Activated B cell treated with CpG ODN at 0.5 μM for 24 hours (primary cell): ENCODE measurements around the gene GBX1. TPM values are rescaled to one million over a fixed set of nuclear protein-coding genes. Genes with fewer than 3 reads are reported as not detected.

Source experiments
- ATAC-seq: fragments of 200-7000 bp; cut with Tn5 transposase; one replicate; pipeline ENCODE4 v1.10.0; 2021; ENCODE audit warnings: low read depth, mild to moderate bottlenecking, moderate library complexity
- CTCF ChIA-PET: fragments of 350-600 bp; sonication (Branson Sonifier 250); formaldehyde crosslinking; loops from one replicate; lab custom pipeline; 2021; ENCODE audit warnings: antibody characterized with exemption; lab: Charles Lee
- POLR2A ChIA-PET: fragments of 350-600 bp; sonication (Branson Sonifier 250); formaldehyde crosslinking; loops from one replicate; lab custom pipeline; 2021; ENCODE audit warnings: antibody characterized with exemption; lab: Charles Lee
- DNase-seq: peaks from one replicate; pipeline ENCODE4 v3.0.0; 2022
- H3K27ac Mint-ChIP-seq: one replicate; pipeline ENCODE4 v1.8.0; 2020; ENCODE audit warnings: mixed read lengths
- H3K27me3 Mint-ChIP-seq: one replicate; pipeline ENCODE4 v1.8.0; 2021; ENCODE audit warnings: mixed read lengths
- H3K36me3 Mint-ChIP-seq: one replicate; pipeline ENCODE4 v1.8.0; 2021; ENCODE audit warnings: low read depth, mixed read lengths
- H3K4me1 Mint-ChIP-seq: one replicate; pipeline ENCODE4 v1.8.0; 2021; ENCODE audit warnings: mixed read lengths
- H3K4me3 Mint-ChIP-seq: one replicate; pipeline ENCODE4 v1.8.0; 2020; ENCODE audit warnings: mild to moderate bottlenecking, mixed read lengths
- H3K9me3 Mint-ChIP-seq: one replicate; pipeline ENCODE4 v1.8.0; 2020; ENCODE audit warnings: mixed read lengths
- intact Hi-C: fragments of 100-400 bp; cut with micrococcal nuclease; formaldehyde crosslinking; loops from one replicate; pipeline ENCODE4 v1.15.1; 2024
- total RNA-seq: library from RNA; stranded (reverse); gene quantifications from 2 replicates; pipeline ENCODE4 v1.2.3, GENCODE V29; 2022
- TF ChIP-seq, protein P1 (sequence below): fragments of 200-600 bp; IDR thresholded peaks from one replicate; pipeline ENCODE4 v1.8.0; 2022; ENCODE audit warnings: antibody characterized with exemption, mild to moderate bottlenecking

The GBX1 gene
- total RNA-seq, 1 donor from 2014 or later, result not detected

GRCh38 chr7:151201344-151201743, 33.9 kb upstream of the GBX1 start:
- no peak overlapping the region for H3K27ac Mint-ChIP-seq
- no peaks in the 10 kb centered on the region for H3K9me3 Mint-ChIP-seq
- intact Hi-C loops, result no loop called here
- TF ChIP-seq, protein P1, sequence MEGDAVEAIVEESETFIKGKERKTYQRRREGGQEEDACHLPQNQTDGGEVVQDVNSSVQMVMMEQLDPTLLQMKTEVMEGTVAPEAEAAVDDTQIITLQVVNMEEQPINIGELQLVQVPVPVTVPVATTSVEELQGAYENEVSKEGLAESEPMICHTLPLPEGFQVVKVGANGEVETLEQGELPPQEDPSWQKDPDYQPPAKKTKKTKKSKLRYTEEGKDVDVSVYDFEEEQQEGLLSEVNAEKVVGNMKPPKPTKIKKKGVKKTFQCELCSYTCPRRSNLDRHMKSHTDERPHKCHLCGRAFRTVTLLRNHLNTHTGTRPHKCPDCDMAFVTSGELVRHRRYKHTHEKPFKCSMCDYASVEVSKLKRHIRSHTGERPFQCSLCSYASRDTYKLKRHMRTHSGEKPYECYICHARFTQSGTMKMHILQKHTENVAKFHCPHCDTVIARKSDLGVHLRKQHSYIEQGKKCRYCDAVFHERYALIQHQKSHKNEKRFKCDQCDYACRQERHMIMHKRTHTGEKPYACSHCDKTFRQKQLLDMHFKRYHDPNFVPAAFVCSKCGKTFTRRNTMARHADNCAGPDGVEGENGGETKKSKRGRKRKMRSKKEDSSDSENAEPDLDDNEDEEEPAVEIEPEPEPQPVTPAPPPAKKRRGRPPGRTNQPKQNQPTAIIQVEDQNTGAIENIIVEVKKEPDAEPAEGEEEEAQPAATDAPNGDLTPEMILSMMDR, result no peak
- no peak for DNase-seq
- no peak for ATAC-seq
- no peaks in the 10 kb centered on the region for H3K36me3 Mint-ChIP-seq
- ChIA-PET POLR2A (no interaction called here), CTCF (no interaction called here)
- peaks cover 25% of the 10 kb centered on the region for H3K27me3 Mint-ChIP-seq
- H3K4me1 Mint-ChIP-seq, result no peaks in the 10 kb centered on the region
- no peak overlapping the region for H3K4me3 Mint-ChIP-seq

GRCh38 chr7:151198945-151199848, 31.7 kb upstream of the GBX1 start:
- CTCF ChIA-PET, result no interaction called here
- no peaks in the 10 kb centered on the region for H3K4me1 Mint-ChIP-seq
- no peak overlapping the region for H3K27ac Mint-ChIP-seq
- DNase-seq, result no peak
- H3K27me3 Mint-ChIP-seq, result peaks cover 13% of the 10 kb centered on the region
- TF ChIP-seq, protein P1, result no peak
- POLR2A ChIA-PET, result interaction anchor here (0.7 kb wide), 1 partner anchor 186 kb away, joined by 3 read pairs; no protein-coding TSS in a partner anchor
- no peak for ATAC-seq
- no peaks in the 10 kb centered on the region for H3K9me3 Mint-ChIP-seq
- intact Hi-C loops, result no loop called here
- no peaks in the 10 kb centered on the region for H3K36me3 Mint-ChIP-seq
- no peak overlapping the region for H3K4me3 Mint-ChIP-seq

GRCh38 chr7:151197932-151198331, 30.4 kb upstream of the GBX1 start:
- Mint-ChIP-seq H3K27ac (no peak overlapping the region), H3K27me3 (peaks cover 7% of the 10 kb centered on the region), H3K4me1 (no peaks in the 10 kb centered on the region), H3K9me3 (no peaks in the 10 kb centered on the region), H3K4me3 (no peak overlapping the region), H3K36me3 (no peaks in the 10 kb centered on the region)
- POLR2A ChIA-PET, result no interaction called here
- ATAC-seq, result no peak
- CTCF ChIA-PET, result no interaction called here
- TF ChIP-seq, protein P1, result no peak
- intact Hi-C loops, result no loop called here
- no peak for DNase-seq

- Mint-ChIP-seq H3K27ac (no peak overlapping the region), H3K4me3 (no peak overlapping the region), H3K27me3 (peaks cover 9% of the 10 kb centered on the region), H3K36me3 (no peaks in the 10 kb centered on the region), H3K9me3 (no peaks in the 10 kb centered on the region), H3K4me1 (no peaks in the 10 kb centered on the region)
- ATAC-seq (no peak), DNase-seq (no peak)
- TF ChIP-seq, protein P1, result no peak
- POLR2A ChIA-PET, result no interaction called here
- intact Hi-C loops, result no loop called here
- CTCF ChIA-PET, result no interaction called here
These were observed 28.3 kb upstream of the GBX1 start for GRCh38 chr7:151195616-151196450.

GRCh38 chr7:151194188-151194587, 26.7 kb upstream of the GBX1 start:
- peaks cover 17% of the 10 kb centered on the region for H3K27me3 Mint-ChIP-seq
- intact Hi-C loops, result no loop called here
- DNase-seq (no peak), ATAC-seq (no peak)
- H3K4me1 Mint-ChIP-seq, result no peaks in the 10 kb centered on the region
- no peaks in the 10 kb centered on the region for H3K36me3 Mint-ChIP-seq
- ChIA-PET CTCF (no interaction called here), POLR2A (no interaction called here)
- no peak overlapping the region for H3K27ac Mint-ChIP-seq
- no peaks in the 10 kb centered on the region for H3K9me3 Mint-ChIP-seq
- H3K4me3 Mint-ChIP-seq, result no peak overlapping the region
- TF ChIP-seq, protein P1, result no peak
